Measurements from ENCODE around the gene VIP. TPM values are rescaled to one million over a fixed set of nuclear protein-coding genes. Genes with fewer than 3 reads are reported as not detected.

The VIP gene
- total and polyA plus RNA-seq, 2 of the 8 experiments (the other 6 are each of a cell fraction or from before 2014, with no cell fraction given): not detected

DNA sequence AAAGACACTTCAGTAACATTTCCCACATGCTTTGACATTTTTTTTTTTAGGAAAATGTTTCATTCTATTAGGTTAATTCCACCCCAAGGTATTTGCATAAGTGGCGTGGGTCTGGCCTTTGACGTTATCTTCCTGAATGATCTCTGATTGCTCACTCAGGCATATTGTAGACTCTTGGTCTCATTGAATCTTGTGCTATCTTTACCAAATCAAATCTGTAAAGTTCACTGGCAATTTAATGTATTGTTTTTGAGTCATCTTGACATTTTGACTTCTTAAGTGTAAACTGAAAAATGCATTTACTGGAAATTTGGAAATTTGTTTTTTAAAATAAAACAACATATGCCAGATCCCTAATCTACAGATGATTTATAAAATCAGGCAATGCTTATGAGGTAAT lies 16.0 kb upstream of the VIP start (continued):
- TF ChIP-seq, protein P1, sequence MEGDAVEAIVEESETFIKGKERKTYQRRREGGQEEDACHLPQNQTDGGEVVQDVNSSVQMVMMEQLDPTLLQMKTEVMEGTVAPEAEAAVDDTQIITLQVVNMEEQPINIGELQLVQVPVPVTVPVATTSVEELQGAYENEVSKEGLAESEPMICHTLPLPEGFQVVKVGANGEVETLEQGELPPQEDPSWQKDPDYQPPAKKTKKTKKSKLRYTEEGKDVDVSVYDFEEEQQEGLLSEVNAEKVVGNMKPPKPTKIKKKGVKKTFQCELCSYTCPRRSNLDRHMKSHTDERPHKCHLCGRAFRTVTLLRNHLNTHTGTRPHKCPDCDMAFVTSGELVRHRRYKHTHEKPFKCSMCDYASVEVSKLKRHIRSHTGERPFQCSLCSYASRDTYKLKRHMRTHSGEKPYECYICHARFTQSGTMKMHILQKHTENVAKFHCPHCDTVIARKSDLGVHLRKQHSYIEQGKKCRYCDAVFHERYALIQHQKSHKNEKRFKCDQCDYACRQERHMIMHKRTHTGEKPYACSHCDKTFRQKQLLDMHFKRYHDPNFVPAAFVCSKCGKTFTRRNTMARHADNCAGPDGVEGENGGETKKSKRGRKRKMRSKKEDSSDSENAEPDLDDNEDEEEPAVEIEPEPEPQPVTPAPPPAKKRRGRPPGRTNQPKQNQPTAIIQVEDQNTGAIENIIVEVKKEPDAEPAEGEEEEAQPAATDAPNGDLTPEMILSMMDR (IDR thresholded peaks at IDR 0.05; ENCODE audit: control extremely low read depth in 1 of 3, insufficient read depth in 1 of 3, low read depth in 1 of 3, low read length in 3 of 3): no peak
- no peak for TF ChIP-seq CBX8 (IDR thresholded peaks at IDR 0.05; ENCODE audit: borderline replicate concordance, low read depth, low read length)
- TF ChIP-seq MAFK (IDR thresholded peaks at IDR 0.05; ENCODE audit: low read depth, low read length): no peak
- TF ChIP-seq POLR2A (IDR thresholded peaks at IDR 0.05; ENCODE audit: control extremely low read depth in 1 of 2, low read depth in 2 of 2, low read length in 2 of 2): no peak
- no peak for TF ChIP-seq CTBP2 (IDR thresholded peaks at IDR 0.05; ENCODE audit: borderline replicate concordance, insufficient read depth, insufficient read length, low read length)
- TF ChIP-seq USF2 (IDR thresholded peaks at IDR 0.05; ENCODE audit: low read length): no peak
